Measurements from ENCODE around the gene C14orf180.

C14orf180 gene

GRCh38 chr14:104563191-104563741 lies 16.3 kb upstream of the C14orf180 start:
- H3K4me3 ChIP-seq (replicated peaks in 1 of 2; ENCODE audit: low read depth in 2 of 2, low read length in 2 of 2): no peak overlapping the region
- no peak for TF ChIP-seq CTCF (IDR thresholded peaks at IDR 0.05; ENCODE audit: low read depth, low read length)

DNA sequence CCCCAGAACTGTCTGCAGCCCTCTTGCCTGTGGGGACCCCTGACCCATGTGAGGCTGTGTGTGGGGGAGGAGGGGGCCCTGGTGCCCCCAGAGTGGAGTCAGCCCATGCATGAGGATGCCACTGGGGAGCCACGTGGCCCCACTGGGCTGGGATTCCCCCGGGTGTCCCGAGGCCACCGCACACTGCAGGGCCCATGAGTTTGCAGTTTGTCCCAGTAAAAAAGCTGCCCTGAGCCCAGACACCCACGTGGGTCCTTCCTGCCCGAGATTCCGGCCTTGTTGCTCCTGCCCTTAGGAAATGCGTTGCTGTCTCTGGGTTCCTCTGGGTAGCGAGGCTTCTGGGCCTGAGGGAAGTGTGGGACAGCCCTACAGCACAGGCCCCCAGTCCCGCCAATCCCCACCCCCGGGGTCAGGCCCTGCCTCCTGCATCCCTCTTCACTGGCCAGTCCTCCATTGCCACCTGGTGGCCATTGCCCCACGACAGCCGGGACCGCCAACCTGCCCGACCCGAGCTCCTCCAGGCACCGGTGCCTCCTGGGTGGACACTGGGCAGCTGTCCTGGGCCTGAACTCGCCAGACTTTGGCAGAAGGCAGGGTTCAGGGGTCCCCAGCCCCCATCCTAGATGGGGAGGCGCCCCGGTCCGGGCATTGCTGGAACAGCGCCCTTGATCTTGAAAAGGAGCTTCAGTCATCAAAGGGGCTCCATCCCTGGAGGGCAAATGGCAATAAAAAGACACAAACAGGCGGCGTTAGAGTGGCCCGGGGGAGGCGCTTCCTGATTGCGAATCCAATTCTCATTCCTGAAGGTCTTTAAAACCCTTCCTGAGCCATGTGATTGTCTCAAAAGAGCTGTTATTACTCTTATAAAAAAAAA lies 15.6 kb upstream of the C14orf180 start:
- TF ChIP-seq CTCF (IDR thresholded peaks at IDR 0.05; ENCODE audit: low read depth, low read length): peak; percentile 81
- H3K4me3 ChIP-seq (replicated peaks in 1 of 2; ENCODE audit: low read depth in 2 of 2, low read length in 2 of 2): no peak overlapping the region
- peak; percentile 62 for DNase-seq (ENCODE audit: low read depth in 2 of 2)

More at GRCh38 chr14:104563191-104563741, 16.3 kb upstream of the C14orf180 start:
- no peak for DNase-seq (ENCODE audit: low read depth in 2 of 2)

DNA sequence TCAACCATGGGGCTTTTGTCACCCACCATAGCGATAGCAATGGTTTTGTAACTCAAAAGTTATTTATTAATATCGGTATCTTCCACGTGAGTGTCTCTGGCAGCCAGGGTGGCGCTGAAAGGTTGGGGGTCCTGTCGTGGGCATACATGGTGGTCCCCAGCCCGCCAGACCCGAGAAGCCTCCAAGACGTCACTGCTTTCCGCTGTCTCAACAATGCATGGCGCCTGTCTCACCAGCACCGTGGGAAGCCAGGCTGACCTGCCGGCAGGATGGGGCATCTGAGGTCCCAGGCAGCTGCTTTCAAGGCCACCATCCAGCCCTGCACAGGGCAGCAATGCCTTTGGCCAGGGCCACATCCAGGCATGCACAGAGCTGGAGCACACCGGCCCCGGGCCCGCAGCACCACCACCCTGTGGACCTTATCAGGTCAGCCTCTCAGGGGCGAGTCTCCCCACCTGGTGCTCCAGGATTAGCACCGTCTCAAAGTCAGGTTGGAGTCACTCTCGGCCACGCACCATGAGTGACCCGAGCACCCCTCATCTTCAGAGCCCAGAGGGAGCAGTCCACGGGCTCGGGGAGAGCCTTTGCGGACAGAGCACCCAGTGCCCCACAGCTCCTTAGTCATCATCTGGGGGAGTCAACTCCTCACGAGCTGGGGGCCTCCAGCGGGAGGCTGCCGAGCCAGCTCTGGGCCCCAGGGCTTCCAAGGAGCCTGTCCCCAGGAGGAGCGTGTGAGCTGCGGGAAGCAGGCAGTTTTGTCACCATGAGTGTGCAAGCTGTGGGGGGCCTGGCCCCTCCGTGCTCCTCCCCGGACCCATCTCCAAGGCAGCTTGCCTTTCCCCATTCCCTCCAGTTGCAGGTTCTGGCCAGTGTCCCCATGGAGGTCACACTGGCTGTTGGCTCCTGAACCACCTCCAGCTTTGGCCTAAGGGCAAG lies 14.6 kb upstream of the C14orf180 start:
- H3K4me3 ChIP-seq (replicated peaks in 1 of 2; ENCODE audit: low read depth in 2 of 2, low read length in 2 of 2): no peak overlapping the region
- no peak for TF ChIP-seq CTCF (IDR thresholded peaks at IDR 0.05; ENCODE audit: low read depth, low read length)

DNA sequence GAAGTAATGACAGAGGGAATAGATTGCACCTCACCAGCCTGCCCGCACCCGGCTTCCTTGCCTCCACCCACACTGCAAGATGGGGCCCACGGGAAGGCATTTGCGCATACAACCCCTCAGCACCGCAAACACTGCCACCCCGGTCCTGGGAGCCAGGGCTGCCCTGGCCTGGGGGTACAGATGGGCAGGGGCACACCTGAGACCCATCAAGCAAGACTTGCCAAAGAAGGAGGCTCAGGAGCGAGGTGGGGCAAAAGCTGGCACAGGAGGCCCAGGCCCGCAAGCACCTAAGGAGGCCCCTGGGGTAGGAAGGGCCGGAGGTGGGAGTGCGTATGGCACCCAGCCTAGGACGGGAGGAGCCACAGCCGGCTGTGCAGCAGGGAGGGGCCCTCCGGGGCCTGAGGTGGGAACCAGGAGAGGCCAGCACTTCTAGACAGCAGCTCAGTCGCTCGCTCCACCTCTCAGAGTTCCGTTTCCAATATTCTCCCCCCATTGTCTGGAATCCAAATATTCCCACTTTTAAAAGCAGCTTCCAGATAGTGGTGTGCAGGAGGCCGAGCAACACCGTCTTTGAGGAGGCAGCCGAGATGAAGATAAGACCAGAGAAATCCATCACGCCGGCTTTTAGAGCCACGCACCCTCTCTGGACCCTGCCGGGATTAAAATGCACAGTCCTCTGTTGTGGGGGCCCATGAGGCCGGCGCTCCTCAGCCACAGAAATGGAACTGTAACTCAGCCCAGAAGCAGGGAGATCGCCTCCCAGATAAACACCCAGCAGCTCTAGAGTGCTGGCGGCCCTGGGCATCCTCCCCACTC lies 12.2 kb upstream of the C14orf180 start:
- TF ChIP-seq CTCF (IDR thresholded peaks at IDR 0.05; ENCODE audit: low read depth, low read length): no peak

More for the DNA sequence above, 14.6 kb upstream of the C14orf180 start:
- DNase-seq (ENCODE audit: low read depth in 2 of 2): no peak

GRCh38 chr14:104567957-104568225 lies 11.7 kb upstream of the C14orf180 start:
- H3K4me3 ChIP-seq (replicated peaks in 1 of 2; ENCODE audit: low read depth in 2 of 2, low read length in 2 of 2): no peak overlapping the region
- DNase-seq (ENCODE audit: low read depth in 2 of 2): no peak

More for the DNA sequence above, 12.2 kb upstream of the C14orf180 start:
- DNase-seq (ENCODE audit: low read depth in 2 of 2): no peak
- no peak overlapping the region for H3K4me3 ChIP-seq (replicated peaks in 1 of 2; ENCODE audit: low read depth in 2 of 2, low read length in 2 of 2)

More at GRCh38 chr14:104567957-104568225, 11.7 kb upstream of the C14orf180 start:
- no peak for TF ChIP-seq CTCF (IDR thresholded peaks at IDR 0.05; ENCODE audit: low read depth, low read length)

Data from cardiac fibroblast (primary cell).